H4 (cell line): Measurements from ENCODE around the gene POU6F2. TPM values are rescaled to one million over a fixed set of nuclear protein-coding genes. Genes with fewer than 3 reads are reported as not detected.
A peak's percentile ranks its signal among the peaks of the same experiment; 100 is the strongest.
"Not testable (repeated sequence)": the region's sequence is repeated elsewhere in the genome, so short reads cannot be mapped to it uniquely, and the experiment has no call there.

Experiments
- DNase-seq: peaks from one replicate; pipeline ENCODE4 v3.0.0-alpha.2; 2015; ENCODE audit warnings: low spot score
- total RNA-seq: library from RNA; depleted of rRNA; stranded (reverse); fragments of >200 nt; shearing (Covaris generic); gene quantifications from 2 replicates; pipeline ENCODE4 v1.2.3, GENCODE V29; 2014; rRNA removed

POU6F2 gene, protein sequence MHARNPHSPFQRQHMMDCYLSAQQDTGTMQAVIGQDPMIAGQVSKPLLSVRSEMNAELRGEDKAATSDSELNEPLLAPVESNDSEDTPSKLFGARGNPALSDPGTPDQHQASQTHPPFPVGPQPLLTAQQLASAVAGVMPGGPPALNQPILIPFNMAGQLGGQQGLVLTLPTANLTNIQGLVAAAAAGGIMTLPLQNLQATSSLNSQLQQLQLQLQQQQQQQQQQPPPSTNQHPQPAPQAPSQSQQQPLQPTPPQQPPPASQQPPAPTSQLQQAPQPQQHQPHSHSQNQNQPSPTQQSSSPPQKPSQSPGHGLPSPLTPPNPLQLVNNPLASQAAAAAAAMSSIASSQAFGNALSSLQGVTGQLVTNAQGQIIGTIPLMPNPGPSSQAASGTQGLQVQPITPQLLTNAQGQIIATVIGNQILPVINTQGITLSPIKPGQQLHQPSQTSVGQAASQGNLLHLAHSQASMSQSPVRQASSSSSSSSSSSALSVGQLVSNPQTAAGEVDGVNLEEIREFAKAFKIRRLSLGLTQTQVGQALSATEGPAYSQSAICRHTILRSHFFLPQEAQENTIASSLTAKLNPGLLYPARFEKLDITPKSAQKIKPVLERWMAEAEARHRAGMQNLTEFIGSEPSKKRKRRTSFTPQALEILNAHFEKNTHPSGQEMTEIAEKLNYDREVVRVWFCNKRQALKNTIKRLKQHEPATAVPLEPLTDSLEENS
- total RNA-seq: 0.35 and 0.41 TPM in 2 replicates

DNA sequence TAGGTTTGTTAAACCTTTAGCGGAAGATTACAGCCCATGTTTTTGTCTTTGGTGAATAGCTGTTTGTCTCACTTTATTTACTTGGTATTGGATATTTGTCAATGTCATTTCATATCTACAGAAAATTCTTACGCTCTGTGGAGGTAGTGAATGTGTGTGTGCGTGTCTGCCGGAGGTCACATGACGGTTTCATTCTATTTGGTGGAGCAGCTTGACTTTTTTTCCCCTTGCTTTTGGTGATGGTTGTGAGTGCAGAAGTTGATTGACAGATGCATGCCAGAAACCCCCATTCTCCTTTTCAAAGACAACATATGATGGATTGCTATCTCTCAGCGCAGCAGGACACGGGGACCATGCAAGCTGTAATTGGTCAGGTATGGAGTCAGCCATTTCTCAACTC, at the start of gene POU6F2:
Gene POU6F2, plus strand, starts transcription at position 225 of the 400 bp plus-strand sequence. Its CDS starts 45 bp downstream, at position 270.
- DNase-seq: no peak

DNA sequence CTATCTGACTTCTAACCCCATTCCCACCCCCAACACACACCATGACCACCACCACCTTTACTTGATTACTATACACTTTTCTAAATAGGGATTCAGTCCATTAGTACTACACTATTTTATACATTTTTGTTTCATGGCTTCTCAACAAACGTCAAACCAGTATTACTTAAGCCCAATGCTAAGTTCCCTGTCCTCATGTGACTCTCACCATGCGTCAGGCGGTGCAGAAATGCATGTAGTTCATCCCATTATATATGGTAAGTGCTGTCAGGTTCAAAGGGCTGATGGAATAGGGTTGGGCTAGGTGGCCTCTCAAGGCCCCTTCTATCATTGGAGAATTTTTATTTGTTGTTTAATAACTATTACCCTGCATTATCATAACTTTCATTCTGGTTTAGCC, 49.2 kb upstream of the POU6F2 start:
- DNase-seq: no peak

DNA sequence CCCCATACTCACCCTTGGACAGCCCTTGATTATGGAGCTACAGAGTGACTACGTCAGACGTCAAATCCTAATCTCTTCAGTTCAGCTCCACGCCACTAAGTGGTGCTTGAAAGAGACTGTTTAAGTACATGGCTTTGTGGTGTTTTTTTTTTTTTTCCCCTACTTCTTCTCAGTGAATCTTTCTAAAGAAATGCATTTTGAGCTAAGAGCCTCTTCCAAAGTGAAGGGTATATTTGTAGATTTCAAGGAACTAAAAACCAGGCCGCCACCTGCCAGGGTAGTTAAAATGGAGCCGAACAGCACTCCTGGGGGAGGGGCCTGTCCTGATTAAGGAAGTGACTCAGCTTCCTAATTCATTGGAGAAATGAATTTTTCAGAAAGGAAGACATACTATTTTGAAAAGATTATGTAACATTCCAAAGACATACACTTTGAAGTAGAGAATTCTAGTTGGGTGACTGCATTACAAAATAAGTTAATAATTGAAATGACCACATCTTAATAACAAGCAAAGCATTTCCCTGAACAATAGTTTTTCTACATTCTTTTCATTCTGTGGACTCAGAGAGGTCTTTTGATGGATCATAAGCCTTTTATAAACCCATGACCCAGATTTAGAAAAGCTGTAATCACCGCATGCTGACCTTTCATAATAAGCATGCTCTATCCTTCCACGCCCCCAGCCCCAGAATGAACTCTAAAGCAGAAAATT, 48.1 kb upstream of the POU6F2 start:
- DNase-seq: no peak

DNA sequence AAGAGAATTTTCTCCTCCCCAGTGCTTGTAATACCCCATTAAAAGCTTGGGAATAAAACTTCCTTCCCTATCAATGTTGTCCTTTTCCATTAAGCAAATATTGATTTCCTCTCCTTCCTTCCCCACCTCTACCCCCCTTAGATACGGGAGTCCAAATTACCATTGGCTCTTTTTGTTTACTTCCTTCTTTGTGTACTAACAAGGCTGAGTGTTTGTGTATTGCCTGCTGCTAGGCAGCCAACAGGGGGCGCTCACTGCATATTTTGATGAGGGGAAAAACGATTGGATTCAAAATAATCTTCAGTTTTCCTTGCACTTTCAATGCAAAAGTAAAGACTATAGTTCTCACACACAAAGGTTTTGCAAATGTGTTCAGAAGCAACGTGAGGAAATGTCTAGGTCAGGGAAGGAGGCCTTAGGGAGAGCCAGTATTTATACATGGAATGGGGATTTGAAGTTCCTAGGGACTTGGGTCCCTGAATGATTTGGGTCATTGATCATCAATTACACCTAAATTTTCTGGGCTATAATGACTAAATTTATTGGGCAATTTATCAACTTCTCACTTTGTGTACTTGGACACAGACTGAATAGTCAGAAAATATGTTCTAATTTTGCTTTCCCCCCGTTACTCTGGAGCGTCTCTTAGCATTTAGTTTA, 45.1 kb upstream of the POU6F2 start:
- DNase-seq: peak; percentile 80

DNA sequence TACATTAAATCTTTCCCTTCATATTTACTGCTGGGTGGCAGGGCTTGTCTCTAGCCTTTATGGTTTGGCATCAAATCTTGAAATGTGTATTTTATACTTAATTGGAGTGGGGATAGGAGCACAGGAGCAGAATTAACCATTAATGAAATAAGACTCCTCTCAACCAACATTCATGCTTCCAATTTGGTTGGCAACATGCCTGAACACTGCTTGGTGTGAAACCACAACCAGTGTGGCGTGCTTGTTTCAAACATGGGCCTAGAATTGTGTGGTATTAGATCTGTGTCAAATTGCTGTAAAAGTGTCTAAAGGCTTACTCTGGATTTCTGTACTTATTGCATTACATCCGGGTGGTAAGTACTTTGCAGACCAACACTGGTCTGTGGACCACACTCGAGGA, 43.7 kb upstream of the POU6F2 start:
- DNase-seq: no peak

DNA sequence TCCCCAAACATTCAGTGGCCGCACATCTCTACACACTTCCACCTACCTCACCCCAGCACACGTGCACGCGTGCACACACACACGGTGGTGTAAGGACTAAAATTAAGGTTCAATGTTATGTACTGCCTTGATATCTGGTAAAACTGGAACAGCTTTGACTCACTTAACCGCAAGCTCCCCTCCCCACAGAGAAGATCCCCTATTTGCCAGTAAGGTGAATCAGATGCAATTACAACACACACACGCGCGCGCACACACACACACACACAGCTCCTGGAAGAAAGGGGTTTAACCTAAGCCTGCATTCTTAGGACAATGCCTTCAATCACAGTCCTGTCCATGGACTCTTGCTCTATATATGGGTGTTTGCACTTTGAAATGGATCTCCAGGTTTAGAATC, 43.2 kb upstream of the POU6F2 start:
- DNase-seq: peak; percentile 35

DNA sequence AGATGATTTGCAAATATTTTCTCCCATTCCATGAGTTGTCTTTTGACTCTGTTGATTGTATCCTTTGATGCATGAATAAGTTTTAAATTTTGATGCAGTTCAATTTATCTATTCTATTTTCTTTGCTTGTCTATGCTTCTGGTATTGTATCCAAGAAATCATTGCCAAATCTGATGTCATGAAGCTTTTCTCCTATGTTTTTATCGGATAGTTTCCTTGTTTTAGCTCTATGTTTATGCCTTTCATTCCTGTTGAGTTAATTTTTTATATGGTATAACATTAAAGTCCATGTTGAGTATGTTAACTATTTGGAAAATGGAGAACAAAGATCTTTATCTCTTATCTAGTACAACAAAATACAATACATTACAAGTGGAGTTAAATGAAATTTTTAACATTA, 41.1 kb upstream of the POU6F2 start:
- no peak for DNase-seq

DNA sequence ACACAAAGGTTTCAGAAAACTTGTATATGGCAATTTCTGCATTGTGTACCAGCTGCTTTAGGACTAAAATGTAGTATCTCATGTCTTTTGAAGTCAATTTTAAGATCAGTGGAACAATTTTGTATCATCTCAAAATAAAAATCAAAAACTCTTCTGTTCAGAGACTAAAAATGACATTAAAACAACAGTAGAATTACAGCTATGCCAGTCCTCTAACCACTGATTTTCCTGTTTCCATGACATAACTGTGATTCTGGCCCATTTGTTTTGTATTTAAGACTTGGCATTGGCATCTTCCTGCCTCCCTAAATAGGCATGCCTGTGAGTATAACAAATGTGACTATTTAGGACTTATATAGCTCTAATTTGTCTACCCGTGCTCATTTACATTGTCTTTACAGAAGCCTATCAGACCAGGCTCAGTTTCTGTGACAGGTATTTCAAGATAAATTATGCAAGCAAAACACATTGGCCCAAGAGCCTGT, 39.7 kb upstream of the POU6F2 start:
- DNase-seq: no peak

DNA sequence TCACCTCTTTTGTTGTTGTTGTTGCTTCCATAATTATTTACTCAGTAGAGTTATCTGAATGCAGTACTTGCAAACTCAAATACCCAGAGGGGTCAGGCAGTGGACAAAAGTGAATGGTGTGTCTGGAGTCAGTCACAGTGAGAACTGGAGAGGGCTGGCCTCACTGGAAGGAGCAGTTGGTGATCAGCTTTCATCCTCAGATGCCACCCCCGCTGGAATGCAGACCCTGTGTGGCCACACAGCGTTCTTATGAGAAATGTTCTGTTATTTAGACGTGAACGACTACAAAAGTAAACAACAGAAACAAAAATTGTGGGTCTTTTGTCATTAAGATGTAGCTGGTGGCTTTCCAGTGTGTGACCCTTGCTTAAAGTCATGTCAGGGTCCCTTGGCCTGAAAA, 39.1 kb upstream of the POU6F2 start:
- DNase-seq: no peak

DNA sequence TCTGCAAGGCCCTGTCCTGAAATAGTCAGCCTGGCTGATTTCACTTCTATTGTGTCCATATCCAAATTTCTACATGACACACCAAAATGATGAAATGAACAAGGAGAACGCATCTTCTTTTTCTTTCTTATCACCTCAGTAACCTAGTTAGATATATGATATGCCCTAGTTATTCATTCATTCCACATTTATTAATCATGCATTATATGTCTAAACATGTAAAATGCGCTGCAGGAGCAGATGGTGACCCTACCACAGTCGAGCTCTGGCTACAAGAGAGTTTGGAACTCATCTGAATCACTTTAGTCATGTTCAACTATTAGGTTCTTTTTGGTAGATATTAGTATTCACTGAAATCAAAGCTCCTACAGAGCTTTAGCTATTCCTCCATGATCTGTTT, 36.9 kb upstream of the POU6F2 start:
- no peak for DNase-seq

DNA sequence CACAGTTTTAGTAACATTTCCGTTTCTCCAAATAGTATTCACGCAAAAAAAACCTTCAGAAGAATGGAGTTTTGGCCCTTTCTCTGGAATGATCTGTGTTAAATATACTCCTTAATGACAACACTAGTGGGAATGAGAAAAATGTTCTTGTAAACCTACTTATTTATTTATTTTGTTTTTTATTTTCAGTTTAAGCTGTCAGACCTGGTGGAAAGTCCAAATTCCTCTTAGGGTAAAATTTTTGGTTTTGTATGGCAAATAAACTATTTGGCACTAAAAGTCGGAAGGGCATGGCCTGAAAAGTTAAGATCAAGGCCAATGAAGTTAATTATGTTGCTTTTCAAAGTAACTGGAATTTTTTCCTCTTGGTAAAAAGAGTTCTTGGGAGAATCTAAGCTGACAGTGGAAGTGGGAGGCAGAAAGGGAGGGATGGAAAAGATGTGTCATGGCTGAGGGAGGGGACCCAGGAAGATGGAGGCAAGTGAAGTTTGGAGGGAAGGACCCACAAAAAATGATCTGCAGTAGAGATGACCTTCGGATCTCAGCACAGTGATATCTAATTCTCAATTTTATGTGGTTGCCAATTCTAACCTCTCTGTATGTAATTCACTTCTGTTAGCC, 35.2 kb upstream of the POU6F2 start:
- DNase-seq: no peak

DNA sequence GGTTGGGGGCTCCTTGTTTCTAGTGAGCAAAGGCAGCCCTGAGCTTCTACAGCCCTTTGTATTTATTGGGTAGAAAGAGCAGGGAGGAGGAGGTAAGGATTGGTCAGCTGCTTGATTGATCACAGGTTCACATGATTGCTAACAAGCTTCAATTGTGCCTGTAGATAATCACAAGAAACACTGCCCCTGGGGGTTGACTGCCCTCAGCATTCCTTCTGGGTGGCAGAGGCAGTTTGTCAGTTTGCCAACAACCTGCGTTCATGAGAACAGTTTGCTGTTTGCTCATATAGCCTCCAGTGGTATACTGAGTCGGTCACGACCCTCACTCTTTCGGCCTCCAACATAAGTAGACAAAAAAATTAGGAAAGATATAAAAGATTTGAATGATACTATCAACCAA, 30.2 kb upstream of the POU6F2 start:
- DNase-seq: not testable (repeated sequence)

DNA sequence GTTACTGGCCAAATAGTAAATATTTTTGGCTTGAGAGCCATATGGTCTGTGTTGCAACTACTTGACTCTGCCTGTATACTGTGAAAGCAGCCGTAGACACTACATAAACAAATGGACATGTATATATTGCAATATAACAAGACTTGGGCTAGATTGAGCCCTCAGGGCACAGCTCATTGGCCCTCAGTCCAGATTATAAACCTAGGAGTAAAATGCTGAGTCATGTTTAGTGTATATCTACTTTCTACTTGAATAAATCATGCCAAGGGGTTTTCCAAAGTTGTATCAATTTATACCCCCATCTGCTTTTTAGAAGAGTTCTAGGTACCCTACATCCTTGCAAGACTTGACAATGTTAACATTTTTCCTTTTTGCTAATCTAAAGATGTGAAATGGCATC, 27.4 kb upstream of the POU6F2 start:
- peak; percentile 65 for DNase-seq

DNA sequence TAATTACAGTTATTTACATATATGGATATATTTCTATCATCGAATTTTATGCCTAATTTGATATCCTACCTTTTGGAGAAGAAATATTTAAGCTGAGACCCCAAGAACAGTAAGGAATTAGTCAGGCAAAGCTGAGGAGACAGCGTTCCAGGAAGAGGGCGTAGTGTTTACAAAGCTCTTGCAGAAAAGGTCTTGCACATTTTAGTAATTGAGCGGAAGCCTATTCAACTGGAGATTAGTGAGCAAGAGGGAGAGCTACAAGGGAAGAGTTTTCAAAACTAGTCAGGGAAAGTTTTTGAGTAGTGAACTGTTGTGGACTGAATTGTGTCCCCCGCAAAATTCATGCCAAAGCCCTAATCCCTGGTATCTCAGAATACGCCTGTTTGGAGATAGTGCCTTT, 26.5 kb upstream of the POU6F2 start:
- DNase-seq: no peak

DNA sequence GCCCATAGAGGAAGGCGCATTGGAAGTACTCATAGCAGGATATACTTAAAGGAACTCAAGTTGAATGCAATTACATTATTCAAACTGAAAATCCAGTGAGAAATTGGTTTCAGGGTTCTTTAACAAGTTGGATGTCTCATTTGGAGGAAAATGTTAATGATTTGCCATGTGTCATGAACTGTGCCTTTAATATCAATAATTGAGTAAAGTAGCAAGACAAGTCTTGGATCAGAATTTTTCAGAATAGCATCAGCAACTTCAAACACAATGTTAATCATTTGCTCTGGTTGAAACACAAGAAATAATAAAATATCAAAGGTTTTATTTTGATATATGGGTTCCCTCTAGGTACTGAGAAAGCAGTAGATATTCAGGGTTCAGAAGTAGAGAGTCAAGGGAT, 24.5 kb upstream of the POU6F2 start:
- no peak for DNase-seq

DNA sequence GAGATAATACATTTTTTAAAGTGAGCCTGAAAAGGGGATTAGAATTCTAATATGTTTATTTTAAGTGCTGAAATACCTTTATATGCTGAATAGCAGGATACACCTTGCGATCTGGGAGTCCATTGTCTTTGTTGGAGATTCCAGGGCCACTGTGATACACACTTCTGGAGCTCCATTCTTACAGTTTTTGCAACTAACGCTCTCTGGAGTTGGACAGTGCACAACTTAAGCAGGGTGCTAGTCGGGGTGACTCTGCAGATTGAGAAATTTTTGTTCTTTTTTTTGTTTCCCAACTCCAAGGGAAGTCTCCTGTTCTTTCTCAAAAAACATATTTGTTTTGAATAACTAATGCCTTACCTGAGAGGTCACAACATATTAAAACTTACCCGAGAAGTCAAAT, 23.7 kb upstream of the POU6F2 start:
- DNase-seq: no peak

DNA sequence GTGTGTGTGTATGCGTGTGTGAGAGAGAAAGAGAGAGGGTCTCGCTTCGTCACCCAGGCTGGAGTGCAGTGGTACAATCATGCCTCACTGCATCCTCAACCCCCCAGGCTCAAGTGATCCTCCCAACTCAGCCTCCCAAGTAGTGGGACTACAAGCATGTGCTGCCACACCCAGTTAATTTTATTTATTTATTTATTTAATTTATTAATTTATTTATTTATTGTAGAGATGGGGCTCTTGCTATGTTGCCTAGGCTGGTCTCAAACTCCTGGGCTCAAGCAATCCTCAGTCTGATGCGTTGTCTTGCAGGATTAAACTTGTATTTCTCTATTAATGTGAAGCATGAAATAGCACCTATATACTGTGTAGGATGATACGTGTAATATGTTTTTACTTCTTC, 21.8 kb upstream of the POU6F2 start:
- DNase-seq: no peak

DNA sequence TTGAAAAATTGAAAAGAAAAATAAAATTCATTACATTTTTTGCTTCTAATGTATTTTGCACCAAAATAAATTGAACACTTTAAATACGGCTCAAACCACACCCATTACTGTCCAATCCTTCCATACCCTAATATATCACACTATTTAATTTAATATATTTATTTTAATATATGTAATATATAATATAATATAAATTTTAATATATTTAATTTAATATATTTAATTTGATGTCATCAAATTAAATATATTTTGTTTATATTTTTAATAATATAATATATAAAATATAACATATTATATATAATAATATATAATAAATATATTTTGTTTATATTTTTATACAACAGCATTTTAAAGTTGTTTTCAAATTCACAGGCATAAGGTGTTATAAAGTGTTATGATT, 15.7 kb upstream of the POU6F2 start:
- no peak for DNase-seq

DNA sequence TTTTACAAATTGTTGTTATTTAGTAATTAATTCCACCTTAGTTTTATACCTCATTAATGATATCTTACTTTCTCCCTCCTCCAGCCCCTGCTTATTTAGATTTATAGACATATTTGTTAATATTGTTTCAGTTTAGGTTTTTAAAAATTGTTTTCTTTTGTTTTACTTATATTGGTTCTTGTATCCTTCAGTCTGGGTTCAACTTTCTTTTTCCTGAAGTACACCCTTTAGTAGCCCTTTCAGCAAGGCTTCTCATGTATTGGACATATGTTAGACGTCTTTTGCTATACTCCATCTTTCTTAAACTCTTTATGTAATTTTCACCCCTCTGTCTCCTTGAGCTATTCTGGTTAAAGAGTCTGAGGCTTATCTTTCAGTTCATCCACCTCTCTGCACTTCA, 12.8 kb upstream of the POU6F2 start:
- DNase-seq: no peak

DNA sequence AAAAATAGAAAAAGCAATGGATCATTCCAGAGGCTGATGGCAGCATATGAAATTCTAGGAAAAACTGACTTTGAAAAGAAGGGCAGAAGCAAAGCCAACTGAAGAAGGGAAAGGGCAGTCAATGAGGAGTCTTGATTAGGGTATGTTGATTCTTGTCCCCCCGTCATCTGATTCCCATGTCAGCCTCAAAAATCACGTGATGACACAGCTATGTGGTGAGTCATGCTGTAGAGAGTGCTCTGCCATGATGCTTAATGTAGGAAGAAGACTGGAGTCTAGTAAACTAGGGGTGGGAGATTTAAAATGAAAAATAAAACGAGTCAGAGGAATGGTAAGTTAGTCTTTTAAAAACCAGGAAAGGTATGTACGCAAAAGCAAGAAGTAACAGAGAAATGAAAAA, 3.9 kb upstream of the POU6F2 start:
- DNase-seq: peak; percentile 68

DNA sequence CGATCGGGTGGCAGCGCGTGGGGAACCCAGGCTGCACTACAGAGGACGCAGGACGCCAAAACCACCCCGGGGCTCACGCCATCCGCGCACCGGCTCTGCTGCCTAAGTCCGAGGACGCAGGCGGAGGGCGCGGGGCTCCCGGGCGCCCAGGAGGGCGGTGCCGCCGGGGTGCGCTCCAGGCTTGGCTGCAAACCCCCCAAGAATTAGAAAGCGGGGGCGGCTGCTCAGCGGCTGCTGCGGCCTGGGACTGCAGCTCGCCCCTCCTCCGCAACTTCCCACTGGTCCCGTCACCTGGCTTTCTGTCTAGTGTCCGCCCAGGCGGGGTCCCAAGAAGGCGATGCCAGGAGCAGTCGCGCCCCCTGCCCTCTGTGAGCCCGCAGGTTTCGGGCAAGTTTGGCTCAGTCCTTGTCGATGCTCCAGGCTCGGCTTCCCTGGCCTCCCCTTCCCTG, 1.7 kb upstream of the POU6F2 start:
- no peak for DNase-seq
